NT2/D1 (cell line): Measurements from ENCODE around the gene CNMD.

ENCODE experiments used
- YY1 ChIP-seq: IDR thresholded peaks from 2 replicates; pipeline ENCODE4 v1.6.1; 2011; ENCODE audit not compliant: insufficient read length, insufficient read depth
- ZNF274 ChIP-seq: IDR thresholded peaks from 2 replicates; pipeline ENCODE4 v1.6.1; 2011; ENCODE audit warnings: mild to moderate bottlenecking, low read depth, low read length

DNA sequence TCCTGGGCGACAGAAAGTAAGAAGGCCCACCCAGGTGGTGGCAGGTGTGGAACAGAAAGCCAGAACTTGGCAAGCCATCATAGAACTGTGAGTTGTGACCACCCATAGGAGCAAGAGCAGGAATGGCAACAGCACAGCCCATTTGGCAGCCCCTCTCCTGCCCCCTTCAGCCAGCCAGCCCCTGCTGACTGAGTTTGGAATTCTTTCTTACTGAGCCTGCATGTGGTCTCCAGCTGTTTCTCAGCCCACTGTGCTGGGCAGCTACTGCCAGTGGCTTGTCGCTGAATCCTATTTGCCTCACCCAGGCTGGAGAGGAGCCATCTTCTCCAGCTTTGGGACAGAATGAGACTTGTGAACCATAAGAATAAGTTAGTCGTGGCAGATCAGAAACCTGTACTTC is 28.3 kb downstream of the CNMD start:
- TF ChIP-seq ZNF274 (no peak), YY1 (no peak)
